ENCODE measurements around the gene TPGS1.
"Not testable (repeated sequence)": the region's sequence is repeated elsewhere in the genome, so short reads cannot be mapped to it uniquely, and the experiment has no call there.

Gene TPGS1

DNA sequence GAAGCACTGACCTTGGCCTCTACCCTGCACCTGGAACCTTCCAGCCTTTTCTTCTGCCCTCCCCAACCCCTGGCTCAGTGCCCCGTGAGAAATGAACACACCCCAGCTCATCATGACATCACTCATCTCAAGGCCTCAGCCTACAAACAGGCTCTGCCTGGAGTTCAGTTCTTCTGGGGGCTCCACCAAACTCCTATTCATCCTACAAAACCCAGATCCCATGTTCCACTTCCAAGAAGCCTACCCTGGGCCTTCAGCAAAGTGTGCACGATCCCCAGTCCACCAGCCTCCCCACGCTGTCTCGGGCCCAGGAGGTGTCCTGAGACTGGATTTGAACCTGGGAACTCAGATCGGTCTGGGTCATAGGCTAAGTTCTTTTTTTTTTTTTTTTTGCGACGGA lies 37.5 kb upstream of the TPGS1 start:
- Mint-ChIP-seq H3K4me3 (no peak overlapping the region), H3K27ac (no peak overlapping the region)

DNA sequence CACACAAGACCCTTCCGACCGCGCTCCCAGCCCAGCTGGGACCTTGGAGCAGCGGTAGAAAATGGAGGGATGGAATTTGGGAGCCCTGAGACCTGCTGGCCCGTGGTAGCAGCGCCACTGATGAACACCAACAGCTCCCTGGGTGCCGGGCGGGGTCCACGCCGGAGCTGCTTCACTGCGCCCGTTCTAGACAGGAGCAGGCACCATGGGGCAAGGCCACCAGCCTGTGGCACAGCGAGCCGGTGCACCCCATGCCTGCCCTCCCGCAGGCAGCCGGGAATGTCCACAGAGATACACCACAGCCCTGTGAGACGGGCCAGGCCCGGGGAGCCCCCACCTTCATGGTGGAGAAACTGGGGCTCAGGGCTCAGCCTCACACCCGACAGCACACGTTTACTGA lies 36.6 kb upstream of the TPGS1 start:
- H3K9me3 Mint-ChIP-seq, result no peaks in the 10 kb centered on the region
- no peak for DNase-seq (ENCODE audit: low spot score in 2 of 2)
- H3K27ac Mint-ChIP-seq, result no peak overlapping the region
- H3K4me1 Mint-ChIP-seq, result no peaks in the 10 kb centered on the region
- H3K36me3 Mint-ChIP-seq, result no peaks in the 10 kb centered on the region
- no peak for ATAC-seq
- no peak overlapping the region for H3K4me3 Mint-ChIP-seq

More for the DNA sequence above, 37.5 kb upstream of the TPGS1 start:
- H3K9me3 Mint-ChIP-seq, result no peaks in the 10 kb centered on the region
- no peaks in the 10 kb centered on the region for H3K4me1 Mint-ChIP-seq
- ATAC-seq (no peak), DNase-seq (ENCODE audit: low spot score in 2 of 2) (no peak)
- no peaks in the 10 kb centered on the region for H3K36me3 Mint-ChIP-seq

DNA sequence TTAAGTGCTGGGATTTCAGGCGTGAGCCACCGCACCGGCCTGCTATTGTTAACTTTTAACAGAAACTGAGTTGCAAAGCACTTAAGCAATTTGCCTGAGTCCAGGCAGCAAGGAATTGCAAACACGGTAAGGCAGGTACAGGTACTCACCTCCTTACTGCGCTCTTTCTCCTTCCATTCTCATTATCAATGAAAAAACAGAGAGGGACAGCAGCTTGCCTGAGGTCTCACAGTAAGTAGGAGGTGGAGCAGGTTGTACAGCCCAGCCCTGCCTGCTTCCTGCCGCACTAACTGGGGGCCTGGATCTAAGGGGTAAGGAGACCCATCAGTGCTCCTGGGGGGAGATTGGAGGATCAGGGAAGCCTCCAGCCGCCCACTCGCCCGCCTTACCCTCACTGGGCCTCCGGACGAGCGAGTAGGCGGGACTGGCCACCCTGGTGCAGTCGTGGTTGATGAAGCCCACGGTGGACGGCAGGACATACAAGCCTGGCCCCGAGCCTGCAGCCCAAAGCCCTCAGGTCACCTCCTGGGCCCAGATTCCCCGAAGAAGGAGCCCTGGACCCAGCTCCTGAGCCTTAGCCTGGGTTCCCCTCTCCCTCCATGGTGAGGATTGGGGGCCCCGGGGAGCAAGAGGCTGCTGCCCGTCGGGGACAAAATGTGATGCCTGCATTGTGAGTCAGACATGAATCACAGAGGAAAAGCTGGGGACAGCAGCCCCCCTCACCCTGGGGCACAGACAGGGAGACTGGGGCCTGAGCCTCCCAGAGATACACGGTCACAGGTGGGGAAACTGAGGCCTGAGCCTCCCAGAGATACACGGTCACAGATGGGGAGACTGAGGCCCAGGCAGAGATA lies 35.1 kb upstream of the TPGS1 start:
- DNase-seq (ENCODE audit: low spot score in 2 of 2) (no peak), ATAC-seq (no peak)
- no peaks in the 10 kb centered on the region for H3K9me3 Mint-ChIP-seq
- no peaks in the 10 kb centered on the region for H3K4me1 Mint-ChIP-seq
- no peak overlapping the region for H3K27ac Mint-ChIP-seq
- H3K36me3 Mint-ChIP-seq, result no peaks in the 10 kb centered on the region
- no peak overlapping the region for H3K4me3 Mint-ChIP-seq

DNA sequence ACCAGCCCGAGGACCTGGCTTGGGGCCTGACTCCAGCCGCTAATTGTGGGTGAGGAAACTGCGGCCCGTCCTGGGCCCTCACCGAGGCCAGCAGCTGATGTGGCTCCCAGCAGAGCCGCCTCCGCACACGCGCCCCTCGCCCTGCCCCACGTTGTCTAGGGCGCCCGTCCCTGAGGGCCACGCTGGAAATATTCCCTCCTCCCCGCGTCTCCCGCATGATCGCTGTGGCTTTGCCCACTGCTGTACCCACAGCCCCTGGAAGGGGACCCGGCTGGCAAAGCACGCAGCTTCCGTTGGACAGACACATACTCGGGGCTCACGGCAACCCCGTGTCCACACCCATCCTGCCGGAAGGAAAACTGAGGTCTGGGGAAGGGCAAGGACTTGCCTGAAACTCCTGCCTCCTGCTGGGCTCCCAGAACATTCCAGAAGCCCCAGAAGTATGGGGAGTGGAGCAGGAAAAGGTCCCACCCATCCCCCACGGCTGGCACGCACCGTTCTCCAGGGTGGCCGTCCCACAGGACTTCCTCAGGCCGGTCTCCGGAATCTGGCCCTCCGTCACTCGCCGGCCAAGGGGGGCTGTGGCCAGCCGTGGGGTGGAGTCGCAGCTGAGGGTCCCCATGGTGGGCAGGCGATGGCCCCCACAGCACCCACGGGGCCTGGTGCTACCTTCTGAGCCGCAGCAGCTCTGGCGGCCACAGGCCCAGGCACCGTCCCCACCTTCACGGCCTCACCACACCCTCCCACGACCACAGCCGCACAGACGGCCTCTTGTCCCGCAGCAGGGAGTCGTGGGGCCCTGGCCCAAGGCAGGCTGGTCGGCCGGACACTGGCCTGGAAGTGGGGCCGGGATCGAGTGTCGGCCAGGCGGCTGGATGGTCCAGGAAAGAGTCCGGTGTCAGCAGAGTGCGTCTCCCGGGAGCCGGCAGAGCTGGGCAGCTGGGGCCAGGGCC lies 32.9 kb upstream of the TPGS1 start:
- Mint-ChIP-seq H3K27ac (no peak overlapping the region), H3K4me3 (no peak overlapping the region), H3K36me3 (no peaks in the 10 kb centered on the region), H3K4me1 (no peaks in the 10 kb centered on the region), H3K9me3 (no peaks in the 10 kb centered on the region)
- ATAC-seq (peak; percentile 38), DNase-seq (ENCODE audit: low spot score in 2 of 2) (no peak)

GRCh38 chr19:475360-475759 lies 31.9 kb upstream of the TPGS1 start:
- no peak for DNase-seq (ENCODE audit: low spot score in 2 of 2)
- peaks cover 9% of the 10 kb centered on the region for H3K36me3 Mint-ChIP-seq
- no peak overlapping the region for H3K27ac Mint-ChIP-seq
- H3K9me3 Mint-ChIP-seq, result peaks cover 6% of the 10 kb centered on the region
- H3K4me1 Mint-ChIP-seq, result peaks cover 8% of the 10 kb centered on the region
- H3K4me3 Mint-ChIP-seq, result no peak overlapping the region
- peak; percentile 24 for ATAC-seq

- no peak for DNase-seq (ENCODE audit: low spot score in 2 of 2)
- no peak for ATAC-seq
- no peak overlapping the region for H3K27ac Mint-ChIP-seq
- H3K36me3 Mint-ChIP-seq, result peaks cover 32% of the 10 kb centered on the region
- H3K9me3 Mint-ChIP-seq, result peaks cover 15% of the 10 kb centered on the region
- no peak overlapping the region for H3K4me3 Mint-ChIP-seq
- H3K4me1 Mint-ChIP-seq, result peaks cover 19% of the 10 kb centered on the region
These were observed 28.9 kb upstream of the TPGS1 start for GRCh38 chr19:478236-478903.

DNA sequence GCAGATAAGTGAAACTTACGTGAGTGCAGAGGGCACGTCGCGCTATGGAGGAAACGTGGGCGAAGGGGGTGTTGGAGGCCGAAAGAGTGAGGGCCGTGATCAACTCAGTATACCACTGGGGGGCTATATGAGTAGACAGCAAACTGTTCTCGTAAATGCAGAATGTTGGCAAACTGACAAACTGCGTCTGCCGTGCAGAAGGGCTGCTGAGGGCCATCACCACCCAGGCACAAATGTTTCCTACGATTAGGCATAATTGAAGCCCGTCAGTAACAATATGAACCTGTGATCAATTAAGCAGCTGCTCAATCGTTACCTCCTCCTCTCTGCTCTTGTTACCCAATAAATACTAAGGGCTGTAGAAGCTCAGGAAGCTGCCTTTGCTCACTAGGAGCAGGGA lies 28.3 kb upstream of the TPGS1 start:
- no peak for DNase-seq (ENCODE audit: low spot score in 2 of 2)
- Mint-ChIP-seq H3K4me3 (no peak overlapping the region), H3K4me1 (peaks cover 19% of the 10 kb centered on the region), H3K27ac (no peak overlapping the region), H3K9me3 (peaks cover 15% of the 10 kb centered on the region), H3K36me3 (peaks cover 32% of the 10 kb centered on the region)
- ATAC-seq, result no peak

DNA sequence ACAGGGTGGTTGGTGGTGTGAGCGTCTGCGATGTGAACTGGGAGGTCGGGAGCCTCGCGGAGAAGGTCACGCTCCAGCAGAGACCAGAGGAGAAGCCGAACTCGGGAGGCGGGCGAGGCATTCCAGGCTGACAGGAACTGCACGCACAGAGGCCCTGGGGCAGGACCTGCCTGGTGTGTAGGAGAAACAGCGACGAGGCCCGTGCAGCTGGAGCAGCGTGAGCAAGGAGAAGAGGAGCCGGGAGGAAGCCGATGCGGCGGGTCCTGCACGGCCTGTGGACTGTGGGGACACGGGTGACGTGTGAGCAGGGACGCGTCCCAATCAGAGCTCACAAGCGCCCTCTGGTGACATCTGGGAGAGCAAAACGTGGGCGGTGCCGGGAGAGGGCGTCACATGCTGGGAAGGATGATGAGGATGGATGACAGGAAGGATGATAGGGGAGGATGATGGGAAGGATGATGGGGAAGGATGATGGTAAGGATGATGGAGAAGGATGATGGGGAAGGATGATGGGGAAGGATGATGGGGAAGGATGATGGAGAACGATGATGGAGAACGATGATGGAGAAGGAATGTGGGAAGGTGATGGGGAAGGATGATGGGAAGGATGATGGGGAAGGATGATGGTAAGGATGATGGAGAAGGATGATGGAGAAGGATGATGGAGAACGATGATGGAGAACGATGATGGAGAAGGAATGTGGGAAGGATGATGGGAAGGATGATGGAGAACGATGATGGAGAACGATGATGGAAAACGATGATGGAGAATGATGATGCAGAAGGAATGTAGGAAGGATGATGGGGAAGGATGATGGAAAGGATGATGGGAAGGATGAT lies 27.1 kb upstream of the TPGS1 start:
- DNase-seq (ENCODE audit: low spot score in 2 of 2), result no peak

DNA sequence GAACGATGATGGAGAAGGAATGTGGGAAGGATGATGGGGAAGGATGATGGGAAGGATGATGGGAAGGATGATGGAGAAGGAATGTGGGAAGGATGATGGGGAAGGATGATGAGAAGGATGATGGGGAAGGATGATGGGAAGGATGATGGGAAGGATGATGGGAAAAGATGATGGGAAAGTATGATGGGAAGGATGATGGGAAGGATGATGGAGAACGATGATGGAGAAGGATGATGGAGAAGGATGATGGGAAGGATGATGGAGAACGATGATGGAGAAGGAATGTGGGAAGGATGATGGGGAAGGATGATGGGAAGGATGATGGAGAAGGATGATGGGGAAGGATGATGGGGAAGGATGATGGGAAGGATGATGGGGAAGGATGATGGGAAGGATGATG lies 26.2 kb upstream of the TPGS1 start:
- not testable (repeated sequence) for DNase-seq (ENCODE audit: low spot score in 2 of 2); ATAC-seq
- Mint-ChIP-seq H3K4me1 (peaks cover 19% of the 10 kb centered on the region), H3K4me3 (peak overlapping the region; percentile 52), H3K36me3 (peaks cover 32% of the 10 kb centered on the region), H3K9me3 (peaks cover 15% of the 10 kb centered on the region), H3K27ac (peak overlapping the region; percentile 99)

More for the DNA sequence above, 27.1 kb upstream of the TPGS1 start:
- H3K27ac Mint-ChIP-seq, result peak overlapping the region; percentile 99
- peaks cover 19% of the 10 kb centered on the region for H3K4me1 Mint-ChIP-seq
- peak; percentile 40 for ATAC-seq
- peak overlapping the region; percentile 52 for H3K4me3 Mint-ChIP-seq
- H3K9me3 Mint-ChIP-seq, result peaks cover 15% of the 10 kb centered on the region
- peaks cover 32% of the 10 kb centered on the region for H3K36me3 Mint-ChIP-seq

- Mint-ChIP-seq H3K9me3 (peaks cover 15% of the 10 kb centered on the region), H3K36me3 (peaks cover 32% of the 10 kb centered on the region), H3K4me3 (no peak overlapping the region), H3K4me1 (peaks cover 19% of the 10 kb centered on the region), H3K27ac (peak overlapping the region; percentile 99)
- DNase-seq (ENCODE audit: low spot score in 2 of 2) (no peak), ATAC-seq (no peak)
These were observed 24.9 kb upstream of the TPGS1 start for GRCh38 chr19:482186-483041.

DNA sequence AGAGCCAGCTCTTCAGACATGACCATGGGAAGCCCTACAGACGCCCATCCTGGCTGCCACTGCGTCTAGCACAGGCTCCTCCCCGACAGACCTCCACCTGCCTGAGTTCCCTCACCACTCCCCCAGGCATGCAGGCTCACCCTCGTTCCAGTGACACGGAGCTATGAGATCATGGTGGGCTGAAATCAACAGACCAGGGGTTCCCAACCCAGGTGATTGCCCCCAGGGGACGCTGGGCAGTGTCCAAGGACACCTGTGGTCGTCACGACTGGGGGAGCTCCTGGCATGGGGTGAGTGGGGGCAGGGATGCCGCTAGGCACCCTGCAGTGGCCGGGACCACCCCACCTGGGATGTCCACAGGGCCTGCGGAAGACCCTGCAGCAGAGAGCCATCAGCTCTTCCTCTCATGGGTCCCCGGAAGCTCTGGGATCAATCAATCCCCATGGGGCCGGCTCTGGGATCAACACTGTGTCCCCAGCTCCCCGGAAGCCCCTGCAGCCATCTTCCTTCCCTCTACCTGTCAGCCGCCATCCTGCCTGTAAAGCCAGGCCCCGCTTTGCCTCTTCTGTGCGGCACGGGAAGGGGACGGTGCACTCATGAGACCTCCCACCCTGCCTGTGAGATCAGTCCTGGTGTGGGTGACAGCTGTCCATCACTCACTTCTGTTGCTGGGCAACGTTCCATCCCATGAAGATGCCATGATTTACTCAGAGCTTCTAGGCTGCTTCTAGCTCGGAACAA lies 23.8 kb upstream of the TPGS1 start:
- peaks cover 19% of the 10 kb centered on the region for H3K4me1 Mint-ChIP-seq
- H3K4me3 Mint-ChIP-seq, result no peak overlapping the region
- ATAC-seq, result no peak
- peak overlapping the region; percentile 63 for H3K27ac Mint-ChIP-seq
- H3K9me3 Mint-ChIP-seq, result peaks cover 15% of the 10 kb centered on the region
- DNase-seq (ENCODE audit: low spot score in 2 of 2), result no peak
- H3K36me3 Mint-ChIP-seq, result peaks cover 39% of the 10 kb centered on the region

- no peak overlapping the region for H3K4me3 Mint-ChIP-seq
- DNase-seq (ENCODE audit: low spot score in 2 of 2) (no peak), ATAC-seq (no peak)
- no peak overlapping the region for H3K27ac Mint-ChIP-seq
- H3K36me3 Mint-ChIP-seq, result peaks cover 41% of the 10 kb centered on the region
- H3K9me3 Mint-ChIP-seq, result peaks cover 15% of the 10 kb centered on the region
- H3K4me1 Mint-ChIP-seq, result peaks cover 19% of the 10 kb centered on the region
These were observed 22.8 kb upstream of the TPGS1 start for GRCh38 chr19:484494-484893.

- no peak overlapping the region for H3K4me3 Mint-ChIP-seq
These were observed 22.2 kb upstream of the TPGS1 start for GRCh38 chr19:485077-485476.

More at GRCh38 chr19:485077-485476, 22.2 kb upstream of the TPGS1 start:
- H3K4me1 Mint-ChIP-seq, result peaks cover 14% of the 10 kb centered on the region
- H3K9me3 Mint-ChIP-seq, result peaks cover 12% of the 10 kb centered on the region
- ATAC-seq (no peak), DNase-seq (ENCODE audit: low spot score in 2 of 2) (no peak)
- no peak overlapping the region for H3K27ac Mint-ChIP-seq
- peaks cover 41% of the 10 kb centered on the region for H3K36me3 Mint-ChIP-seq

All from stimulated activated effector memory CD8-positive, alpha-beta T cell treated with anti-CD3 and anti-CD28 coated beads, Interleukin-12 subunit alpha, Interleukin-12 subunit beta, amount 100 ng/mL, for 72 hours (primary cell).